ENCODE measurements around the gene CLDN18.

The CLDN18 gene

GRCh38 chr3:138009476-138010272, at the start of gene CLDN18:
Gene CLDN18 (plus strand): TSS chr3:138010165. CDS start chr3:138010226, 61 bp downstream.
- no peak for DNase-seq (ENCODE audit: low read depth)

GRCh38 chr3:137962251-137962650, 47.7 kb upstream of the CLDN18 start:
- DNase-seq (ENCODE audit: low read depth): no peak

- DNase-seq (ENCODE audit: low read depth): no peak
Measured at GRCh38 chr3:137963463-137963862, 46.5 kb upstream of the CLDN18 start.

- no peak for DNase-seq (ENCODE audit: low read depth)
Measured at GRCh38 chr3:137970914-137971831, 38.8 kb upstream of the CLDN18 start.

GRCh38 chr3:137972396-137972795, 37.6 kb upstream of the CLDN18 start:
- no peak for DNase-seq (ENCODE audit: low read depth)

- DNase-seq (ENCODE audit: low read depth): no peak
Measured at GRCh38 chr3:137978328-137978727, 31.6 kb upstream of the CLDN18 start.

- no peak for DNase-seq (ENCODE audit: low read depth)
Measured at GRCh38 chr3:137987723-137988122, 22.2 kb upstream of the CLDN18 start.

GRCh38 chr3:137988152-137988551, 21.8 kb upstream of the CLDN18 start:
- DNase-seq (ENCODE audit: low read depth): no peak

- DNase-seq (ENCODE audit: low read depth): no peak
Measured at GRCh38 chr3:137988982-137989381, 21.0 kb upstream of the CLDN18 start.

- no peak for DNase-seq (ENCODE audit: low read depth)
Measured at GRCh38 chr3:137990427-137990826, 19.5 kb upstream of the CLDN18 start.

GRCh38 chr3:137992592-137992991, 17.4 kb upstream of the CLDN18 start:
- no peak for DNase-seq (ENCODE audit: low read depth)

- DNase-seq (ENCODE audit: low read depth): no peak
Measured at GRCh38 chr3:137998121-137999042, 11.6 kb upstream of the CLDN18 start.

- DNase-seq (ENCODE audit: low read depth): no peak
Measured at GRCh38 chr3:138003069-138003468, 6.9 kb upstream of the CLDN18 start.

- no peak for DNase-seq (ENCODE audit: low read depth)
Measured at GRCh38 chr3:138005627-138006026, 4.3 kb upstream of the CLDN18 start.

GRCh38 chr3:138007898-138008297, 2.1 kb upstream of the CLDN18 start:
- no peak for DNase-seq (ENCODE audit: low read depth)

GRCh38 chr3:138010273-138010590, 267 bp downstream of the CLDN18 start:
- DNase-seq (ENCODE audit: low read depth): no peak

- no peak for DNase-seq (ENCODE audit: low read depth)
Measured at GRCh38 chr3:138011722-138012121, 1.8 kb downstream of the CLDN18 start.

- DNase-seq (ENCODE audit: low read depth): no peak
Measured at GRCh38 chr3:138012526-138012925, 2.6 kb downstream of the CLDN18 start.

- DNase-seq (ENCODE audit: low read depth): no peak
Measured at GRCh38 chr3:138016065-138016464, 6.1 kb downstream of the CLDN18 start.

GRCh38 chr3:138019281-138020069, 9.5 kb downstream of the CLDN18 start:
- no peak for DNase-seq (ENCODE audit: low read depth)

- no peak for DNase-seq (ENCODE audit: low read depth)
Measured at GRCh38 chr3:138023754-138024153, 13.8 kb downstream of the CLDN18 start.
